BLaER1 treated with 17β-estradiol and CSF1 and Interleukin-3, amounts not matched to agents 10 nM and 100 nM (cell line): ENCODE measurements around the gene SLC35F1.

Experiments used
- H3K27ac ChIP-seq, 11 experiments: shearing (Covaris generic); formaldehyde crosslinking; 2 replicates each; pipeline ENCODE4 v1.8.1; 2022
- H3K27me3 ChIP-seq, 11 experiments: shearing (Covaris generic); formaldehyde crosslinking; 2 replicates each; pipeline ENCODE4 v1.8.1; 2022
- H3K36me3 ChIP-seq, 11 experiments: shearing (Covaris generic); formaldehyde crosslinking; 2 replicates each; pipeline ENCODE4 v1.8.1; 2022
- H3K4me1 ChIP-seq, 10 experiments: shearing (Covaris generic); formaldehyde crosslinking; 2 replicates each; pipeline ENCODE4 v1.8.1; 2022
- H3K4me2 ChIP-seq, 11 experiments: shearing (Covaris generic); formaldehyde crosslinking; 2 replicates each; pipeline ENCODE4 v1.8.1; 2022
- H3K4me3 ChIP-seq, 10 experiments: shearing (Covaris generic); formaldehyde crosslinking; 2 replicates each; pipeline ENCODE4 v1.8.1; 2022
- H3K9ac ChIP-seq, 11 experiments: shearing (Covaris generic); formaldehyde crosslinking; 2 replicates each; pipeline ENCODE4 v1.8.1; 2022
- H3K9me3 ChIP-seq, 11 experiments: shearing (Covaris generic); formaldehyde crosslinking; replicated peaks in 1 of 11; 2 replicates each; pipeline ENCODE4 v1.8.1; 2022
- H4K20me1 ChIP-seq, 11 experiments: shearing (Covaris generic); formaldehyde crosslinking; 2 replicates each; pipeline ENCODE4 v1.8.1; 2022
- Cebpa-rat ChIP-seq, 11 experiments: shearing (Covaris generic); IDR thresholded peaks; 2 replicates each; pipeline ENCODE4 v1.8.1; 2022

Gene SLC35F1

DNA sequence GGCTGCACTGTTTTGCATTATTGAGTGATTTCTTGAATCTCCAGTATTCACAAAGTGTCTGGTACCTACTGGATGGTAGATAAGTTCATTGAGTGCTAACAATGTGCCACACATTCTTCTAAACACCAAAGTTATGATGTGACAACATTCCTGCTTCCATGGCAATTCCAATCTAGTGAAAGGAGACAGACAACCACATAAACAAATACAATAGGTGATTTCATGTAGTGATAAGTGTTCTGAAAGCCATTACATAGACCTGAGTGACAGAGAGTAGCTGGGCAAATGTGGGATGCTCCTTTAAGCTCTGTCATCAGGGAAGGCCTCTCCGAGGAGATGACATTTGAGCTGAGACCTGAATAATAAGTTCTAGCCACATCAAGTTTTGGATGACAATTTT lies 295.5 kb downstream of the SLC35F1 start:
- no peaks in the 10 kb centered on the region for H4K20me1 ChIP-seq

DNA sequence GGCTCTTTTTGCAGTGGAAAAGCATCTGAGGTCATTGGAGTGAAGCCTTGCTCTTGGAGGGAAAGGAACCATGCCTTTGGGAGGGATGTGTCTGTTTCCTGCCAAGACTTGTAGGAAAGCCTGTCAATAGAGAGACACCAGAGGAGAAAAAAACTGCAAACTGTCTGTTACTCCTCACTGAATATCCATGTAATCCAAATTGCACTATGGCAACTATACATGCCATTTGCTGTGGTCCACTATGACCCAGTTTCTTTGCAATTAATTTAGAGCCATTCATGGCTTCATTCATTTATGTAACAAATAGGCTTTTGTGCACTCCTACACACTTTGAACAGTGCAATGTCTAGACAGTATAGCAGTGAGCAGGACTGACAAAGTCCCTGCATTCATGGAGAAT lies 296.5 kb downstream of the SLC35F1 start:
- Histone ChIP-seq H3K9me3 (no peaks in the 10 kb centered on the region), H3K4me1 (no peaks in the 10 kb centered on the region)
- no peak for TF ChIP-seq Cebpa-rat (IDR thresholded peaks at IDR 0.05)

More for the DNA sequence above, 295.5 kb downstream of the SLC35F1 start:
- Histone ChIP-seq H3K36me3 (no peaks in the 10 kb centered on the region), H3K4me3 (no peak overlapping the region), H3K4me2 (no peak overlapping the region), H3K27me3 (no peaks in the 10 kb centered on the region), H3K9ac (no peak overlapping the region), H3K9me3 (no peaks in the 10 kb centered on the region), H3K4me1 (no peaks in the 10 kb centered on the region), H3K27ac (no peak overlapping the region)
- no peak for TF ChIP-seq Cebpa-rat (IDR thresholded peaks at IDR 0.05)

DNA sequence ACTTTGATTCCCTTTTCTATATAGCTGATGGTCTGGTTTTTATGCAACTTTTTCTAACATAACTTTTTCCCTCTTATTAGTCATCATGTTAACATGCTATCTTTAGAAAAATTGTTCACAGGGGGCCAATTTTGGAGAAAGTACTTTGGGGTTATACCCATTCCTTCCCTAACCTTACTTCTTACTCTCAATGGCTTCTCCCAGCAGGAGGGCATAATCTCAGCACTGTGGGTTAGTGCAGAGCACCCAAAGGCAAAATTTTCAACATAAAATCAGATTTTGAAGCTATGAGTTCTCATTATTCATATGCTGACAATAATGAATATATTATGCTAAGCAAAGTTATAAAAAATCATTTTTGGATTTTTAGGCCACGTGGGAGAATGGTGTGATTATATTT lies 299.2 kb downstream of the SLC35F1 start:
- Histone ChIP-seq H3K4me2 (no peak overlapping the region), H4K20me1 (no peaks in the 10 kb centered on the region), H3K27ac (no peak overlapping the region), H3K36me3 (no peaks in the 10 kb centered on the region), H3K9ac (no peak overlapping the region), H3K9me3 (no peaks in the 10 kb centered on the region), H3K27me3 (no peaks in the 10 kb centered on the region), H3K4me3 (no peak overlapping the region), H3K4me1 (no peaks in the 10 kb centered on the region)
- TF ChIP-seq Cebpa-rat (IDR thresholded peaks at IDR 0.05) = no peak

More for the DNA sequence above, 296.5 kb downstream of the SLC35F1 start:
- Histone ChIP-seq H3K4me2 (no peak overlapping the region), H3K36me3 (no peaks in the 10 kb centered on the region), H3K4me3 (no peak overlapping the region), H3K27ac (no peak overlapping the region), H3K27me3 (no peaks in the 10 kb centered on the region), H4K20me1 (no peaks in the 10 kb centered on the region), H3K9ac (no peak overlapping the region)

DNA sequence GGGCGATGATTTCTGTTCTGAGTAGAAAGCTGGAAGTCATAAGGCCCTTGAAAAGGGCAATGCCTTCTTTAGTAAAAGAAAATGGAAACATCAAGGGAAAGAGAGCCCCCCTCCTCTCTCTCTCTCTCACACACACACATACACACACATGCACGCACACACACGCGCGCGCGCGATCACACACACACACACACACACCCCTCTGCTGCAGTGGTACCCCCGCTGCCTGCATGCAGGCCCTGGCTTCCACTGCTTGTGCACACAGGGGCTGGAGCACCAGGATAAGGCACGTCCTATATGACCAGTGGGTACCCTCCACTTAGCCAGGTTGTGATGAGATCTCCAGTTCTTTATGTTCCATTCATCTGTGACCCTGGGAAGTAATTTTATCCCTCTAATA lies 300.9 kb downstream of the SLC35F1 start:
- H3K9me3 ChIP-seq = no peaks in the 10 kb centered on the region
- H4K20me1 ChIP-seq = no peaks in the 10 kb centered on the region
- no peaks in the 10 kb centered on the region for H3K4me1 ChIP-seq
- H3K27ac ChIP-seq = no peak overlapping the region
- no peak overlapping the region for H3K9ac ChIP-seq
- H3K27me3 ChIP-seq = no peaks in the 10 kb centered on the region
- no peak overlapping the region for H3K4me3 ChIP-seq
- no peak for TF ChIP-seq Cebpa-rat (IDR thresholded peaks at IDR 0.05)
- H3K36me3 ChIP-seq = no peaks in the 10 kb centered on the region
- H3K4me2 ChIP-seq = no peak overlapping the region

DNA sequence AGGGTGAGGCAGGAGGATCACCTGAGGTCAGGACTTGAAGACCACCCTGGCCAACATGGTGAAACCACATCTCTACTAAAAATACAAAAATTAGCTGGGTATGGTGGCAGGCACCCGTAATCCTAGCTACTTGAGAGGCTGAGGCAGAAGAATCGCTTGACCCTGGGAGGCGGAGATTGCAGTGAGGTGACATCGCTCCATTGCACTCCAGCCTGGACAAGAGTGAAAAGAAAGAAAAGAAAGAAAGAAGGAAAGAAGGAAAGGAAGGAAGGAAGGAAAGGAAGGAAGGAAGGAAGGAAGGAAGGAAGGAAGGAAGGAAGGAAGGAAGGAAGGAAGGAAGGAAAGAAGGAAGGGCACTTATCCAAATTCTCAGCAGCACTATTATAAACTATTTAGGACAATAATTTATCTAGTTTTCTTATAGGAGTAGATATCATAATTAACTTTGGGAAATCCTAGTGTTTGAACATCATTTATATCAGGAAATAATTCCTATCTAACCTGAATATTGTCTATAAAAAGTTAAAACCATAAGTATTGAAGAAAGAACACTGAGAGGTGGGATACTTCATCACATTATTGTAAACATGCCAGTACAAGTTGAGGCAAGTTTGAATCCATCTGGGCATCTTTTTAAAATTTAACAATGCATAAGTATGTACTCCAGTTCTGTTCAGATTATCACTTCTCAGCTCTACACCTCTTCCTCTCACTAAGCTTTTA lies 305.5 kb downstream of the SLC35F1 start:
- no peaks in the 10 kb centered on the region for H3K27me3 ChIP-seq
- TF ChIP-seq Cebpa-rat (IDR thresholded peaks at IDR 0.05) = no peak
- no peak overlapping the region for H3K4me3 ChIP-seq
- H3K9ac ChIP-seq = no peak overlapping the region
- no peak overlapping the region for H3K4me2 ChIP-seq
- H4K20me1 ChIP-seq = no peaks in the 10 kb centered on the region
- H3K27ac ChIP-seq = no peak overlapping the region
- H3K4me1 ChIP-seq = no peaks in the 10 kb centered on the region
- H3K36me3 ChIP-seq = no peaks in the 10 kb centered on the region
- H3K9me3 ChIP-seq = no peaks in the 10 kb centered on the region

DNA sequence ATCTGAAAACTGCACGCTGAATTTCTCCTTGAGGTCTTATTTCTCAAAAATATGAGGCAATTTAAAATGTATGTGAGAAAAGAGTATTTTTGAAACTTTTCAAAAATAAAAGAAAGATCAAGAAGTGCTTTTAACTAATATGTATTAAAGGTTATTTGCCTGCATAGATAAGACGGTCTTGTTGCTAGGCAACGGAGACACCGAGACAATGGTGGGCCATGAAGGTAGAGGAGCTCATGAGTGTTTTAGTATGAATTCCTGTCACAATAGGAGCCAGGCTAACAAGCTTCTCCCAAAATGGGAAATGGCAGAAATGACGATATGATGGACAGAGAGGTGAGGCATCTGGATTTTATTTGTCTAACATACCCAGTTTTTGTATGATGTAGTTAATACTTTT lies 308.2 kb downstream of the SLC35F1 start:
- no peak overlapping the region for H3K27ac ChIP-seq
- H3K27me3 ChIP-seq = no peaks in the 10 kb centered on the region
- H3K36me3 ChIP-seq = no peaks in the 10 kb centered on the region
- H3K9me3 ChIP-seq = no peaks in the 10 kb centered on the region
- H4K20me1 ChIP-seq = no peaks in the 10 kb centered on the region
- H3K9ac ChIP-seq = no peak overlapping the region
- TF ChIP-seq Cebpa-rat (IDR thresholded peaks at IDR 0.05) = no peak
- H3K4me1 ChIP-seq = no peaks in the 10 kb centered on the region
- no peak overlapping the region for H3K4me2 ChIP-seq
- H3K4me3 ChIP-seq = no peak overlapping the region

DNA sequence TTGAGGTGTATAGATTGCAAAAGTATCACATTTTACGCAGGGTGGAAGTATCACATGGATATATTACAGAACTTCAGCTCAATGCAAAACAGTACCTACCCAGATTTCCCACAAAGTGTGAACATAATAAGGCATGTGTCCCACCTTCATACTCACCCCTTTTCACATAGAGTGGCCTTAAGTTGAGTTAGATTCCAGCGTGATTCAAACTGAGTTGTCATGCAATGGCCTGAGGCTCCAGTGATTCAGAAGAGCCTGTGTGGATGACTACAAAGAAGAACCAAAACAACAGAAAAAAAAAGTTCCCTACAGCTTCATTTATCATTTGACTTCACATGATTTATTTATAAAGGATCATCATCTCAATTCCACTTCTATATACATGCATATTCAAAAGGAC lies 309.7 kb downstream of the SLC35F1 start:
- no peak overlapping the region for H3K27ac ChIP-seq

DNA sequence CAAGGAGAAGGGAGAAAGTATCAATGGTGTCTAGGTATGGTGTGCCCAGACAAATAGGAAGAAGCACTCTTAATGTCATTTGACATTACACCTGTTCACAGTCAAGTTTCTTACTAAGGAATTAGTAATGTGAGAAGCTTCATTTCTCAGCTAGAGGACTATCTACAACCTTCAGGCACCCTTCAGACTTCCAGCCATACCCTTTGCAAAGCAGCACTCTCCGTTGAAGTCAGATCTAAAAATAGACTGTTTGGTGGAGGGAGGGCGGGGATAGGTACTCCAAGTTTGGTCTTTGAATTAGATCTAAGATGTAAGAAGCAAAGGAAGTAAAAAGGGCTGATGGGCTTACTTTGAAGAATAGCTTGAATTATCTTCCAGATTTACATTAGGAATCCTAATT lies 311.1 kb downstream of the SLC35F1 start:
- H3K4me2 ChIP-seq = no peak overlapping the region
- no peaks in the 10 kb centered on the region for H3K36me3 ChIP-seq
- H3K9ac ChIP-seq = no peak overlapping the region
- H3K4me1 ChIP-seq = no peaks in the 10 kb centered on the region
- no peak overlapping the region for H3K27ac ChIP-seq
- no peaks in the 10 kb centered on the region for H4K20me1 ChIP-seq
- H3K27me3 ChIP-seq = no peaks in the 10 kb centered on the region
- no peak overlapping the region for H3K4me3 ChIP-seq
- no peak for TF ChIP-seq Cebpa-rat (IDR thresholded peaks at IDR 0.05)
- no peaks in the 10 kb centered on the region for H3K9me3 ChIP-seq

More for the DNA sequence above, 309.7 kb downstream of the SLC35F1 start:
- no peak overlapping the region for H3K4me2 ChIP-seq
- H3K27me3 ChIP-seq = no peaks in the 10 kb centered on the region
- no peaks in the 10 kb centered on the region for H4K20me1 ChIP-seq
- no peak overlapping the region for H3K9ac ChIP-seq
- no peaks in the 10 kb centered on the region for H3K4me1 ChIP-seq
- H3K36me3 ChIP-seq = no peaks in the 10 kb centered on the region
- no peaks in the 10 kb centered on the region for H3K9me3 ChIP-seq
- no peak overlapping the region for H3K4me3 ChIP-seq
- TF ChIP-seq Cebpa-rat (IDR thresholded peaks at IDR 0.05) = no peak

DNA sequence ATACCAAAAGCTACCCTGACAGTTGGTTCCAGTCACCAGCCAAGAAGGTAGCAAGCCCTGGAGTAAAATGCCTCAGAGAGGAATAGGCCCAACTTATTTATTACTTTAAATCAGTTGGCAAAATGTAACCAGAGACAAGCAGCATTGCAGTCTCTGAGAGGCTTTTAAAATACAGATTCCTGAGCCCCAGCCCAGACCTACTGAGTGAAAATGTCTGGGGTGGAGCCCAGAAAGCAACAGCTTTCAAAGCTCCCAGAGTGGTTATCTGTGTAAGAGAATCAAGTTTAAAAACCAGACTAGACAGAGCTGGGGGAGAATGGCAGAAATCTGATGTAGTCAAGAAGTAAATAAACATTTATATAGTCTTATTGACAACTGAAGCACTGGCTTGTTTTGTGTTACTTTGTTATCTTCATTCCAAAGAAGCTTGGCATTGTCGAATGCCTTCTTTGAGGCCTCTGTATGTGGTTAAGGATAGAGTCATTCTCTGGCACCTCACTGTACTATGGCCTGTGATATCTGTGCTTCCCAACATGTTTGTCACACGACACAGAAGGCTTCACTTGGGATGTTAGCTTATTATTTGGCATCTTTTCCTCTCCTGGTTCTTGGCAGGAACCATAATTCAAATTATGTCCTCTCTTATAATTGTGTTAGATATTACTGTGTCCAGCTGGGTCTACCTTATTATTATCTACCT lies 313.5 kb downstream of the SLC35F1 start:
- Histone ChIP-seq H3K4me2 (no peak overlapping the region), H3K4me1 (no peaks in the 10 kb centered on the region), H3K36me3 (no peaks in the 10 kb centered on the region), H3K27ac (no peak overlapping the region), H4K20me1 (no peaks in the 10 kb centered on the region), H3K27me3 (no peaks in the 10 kb centered on the region), H3K9ac (no peak overlapping the region), H3K9me3 (no peaks in the 10 kb centered on the region), H3K4me3 (no peak overlapping the region)
- no peak for TF ChIP-seq Cebpa-rat (IDR thresholded peaks at IDR 0.05)

DNA sequence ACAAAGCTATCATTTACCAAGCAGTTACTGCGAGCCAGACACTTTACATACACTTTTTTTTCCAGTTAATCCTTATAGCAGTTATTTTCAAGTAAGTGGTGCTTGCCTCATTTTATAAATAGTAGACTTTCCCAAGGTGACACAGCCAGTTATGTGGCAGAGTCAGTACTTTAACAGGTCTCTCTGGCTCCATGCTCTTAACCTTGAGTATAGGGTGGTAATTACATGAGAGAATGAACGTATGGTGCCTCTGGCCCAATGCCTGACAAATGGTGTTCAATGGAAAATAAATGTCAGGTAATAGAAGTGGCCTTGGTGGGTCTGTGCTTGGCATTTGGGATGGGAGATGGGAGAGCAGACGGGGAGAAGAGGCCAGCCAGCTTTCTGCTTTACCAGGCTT lies 316.3 kb downstream of the SLC35F1 start:
- no peak overlapping the region for H3K27ac ChIP-seq
- no peak for TF ChIP-seq Cebpa-rat (IDR thresholded peaks at IDR 0.05)
- no peaks in the 10 kb centered on the region for H3K9me3 ChIP-seq
- no peaks in the 10 kb centered on the region for H3K27me3 ChIP-seq
- no peaks in the 10 kb centered on the region for H3K4me1 ChIP-seq
- no peaks in the 10 kb centered on the region for H4K20me1 ChIP-seq
- H3K4me2 ChIP-seq = no peak overlapping the region
- no peak overlapping the region for H3K4me3 ChIP-seq
- H3K36me3 ChIP-seq = no peaks in the 10 kb centered on the region
- H3K9ac ChIP-seq = no peak overlapping the region
